Neural crest cell (in vitro differentiated cells): ENCODE results near the gene SEMA5B. TPM values are rescaled to one million over a fixed set of nuclear protein-coding genes. Genes with fewer than 3 reads are reported as not detected.

Experiments used
- DNase-seq: peaks from one replicate; pipeline ENCODE4 v3.0.0; 2021; ENCODE audit warnings: low read depth, mixed read lengths, low spot score
- H3K27ac Mint-ChIP-seq: one replicate; pipeline ENCODE4 v1.8.0; 2021; ENCODE audit warnings: mild to moderate bottlenecking, mixed read lengths; ENCODE audit not compliant: unreplicated experiment
- H3K27me3 Mint-ChIP-seq: 2 replicates; pipeline ENCODE4 v1.8.0; 2021; ENCODE audit warnings: low read depth, mild to moderate bottlenecking, mixed read lengths
- H3K36me3 Mint-ChIP-seq: 2 replicates; pipeline ENCODE4 v1.8.0; 2021; ENCODE audit warnings: low read depth, mild to moderate bottlenecking, mixed read lengths
- H3K4me1 Mint-ChIP-seq: 2 replicates; pipeline ENCODE4 v1.8.0; 2021; ENCODE audit warnings: mixed read lengths
- H3K4me3 Mint-ChIP-seq: one replicate; pipeline ENCODE4 v1.8.0; 2021; ENCODE audit warnings: mild to moderate bottlenecking, mixed read lengths
- H3K9me3 Mint-ChIP-seq: 2 replicates; pipeline ENCODE4 v1.8.0; 2021; ENCODE audit warnings: mixed read lengths
- CTCF ChIP-seq: fragments of 200-600 bp; sonication (generic); conservative IDR thresholded peaks from 2 replicates; pipeline ENCODE4 v1.5.0; 2021; ENCODE audit warnings: antibody characterized with exemption, mild to moderate bottlenecking
- total RNA-seq: library from RNA; stranded (reverse); gene quantifications from 2 replicates; pipeline ENCODE4 v1.2.1, GENCODE V29; 2021

The SEMA5B gene
- total RNA-seq, 1 donor from 2014 or later = 57.3 TPM

- no peak for DNase-seq
- Mint-ChIP-seq H3K4me1 (no peaks in the 10 kb centered on the region), H3K9me3 (no peaks in the 10 kb centered on the region), H3K27ac (no peak overlapping the region), H3K27me3 (no peaks in the 10 kb centered on the region), H3K4me3 (no peak overlapping the region), H3K36me3 (no peaks in the 10 kb centered on the region)
- no peak for TF ChIP-seq CTCF
Observed at GRCh38 chr3:122875547-122876127, 151.9 kb downstream of the SEMA5B start.

- no peak overlapping the region for H3K27ac Mint-ChIP-seq
- no peak overlapping the region for H3K4me3 Mint-ChIP-seq
- TF ChIP-seq CTCF = no peak
- H3K9me3 Mint-ChIP-seq = no peaks in the 10 kb centered on the region
- DNase-seq = no peak
- no peaks in the 10 kb centered on the region for H3K27me3 Mint-ChIP-seq
- H3K4me1 Mint-ChIP-seq = no peaks in the 10 kb centered on the region
- no peaks in the 10 kb centered on the region for H3K36me3 Mint-ChIP-seq
Observed at GRCh38 chr3:122873741-122874515, 153.6 kb downstream of the SEMA5B start.

- Mint-ChIP-seq H3K36me3 (peaks cover 4% of the 10 kb centered on the region), H3K4me3 (no peak overlapping the region), H3K9me3 (no peaks in the 10 kb centered on the region), H3K27me3 (no peaks in the 10 kb centered on the region), H3K27ac (no peak overlapping the region), H3K4me1 (no peaks in the 10 kb centered on the region)
- DNase-seq = no peak
- TF ChIP-seq CTCF = no peak
Observed at GRCh38 chr3:122868322-122868721, 159.2 kb downstream of the SEMA5B start.

GRCh38 chr3:122864498-122864897 is 163.1 kb downstream of the SEMA5B start:
- no peaks in the 10 kb centered on the region for H3K9me3 Mint-ChIP-seq
- TF ChIP-seq CTCF = no peak
- no peak overlapping the region for H3K4me3 Mint-ChIP-seq
- no peak overlapping the region for H3K27ac Mint-ChIP-seq
- H3K27me3 Mint-ChIP-seq = no peaks in the 10 kb centered on the region
- DNase-seq = no peak
- H3K36me3 Mint-ChIP-seq = peaks cover 4% of the 10 kb centered on the region
- H3K4me1 Mint-ChIP-seq = no peaks in the 10 kb centered on the region

GRCh38 chr3:122862381-122862780 is 165.2 kb downstream of the SEMA5B start:
- Mint-ChIP-seq H3K36me3 (no peaks in the 10 kb centered on the region), H3K9me3 (no peaks in the 10 kb centered on the region), H3K4me1 (no peaks in the 10 kb centered on the region), H3K27ac (no peak overlapping the region), H3K4me3 (no peak overlapping the region), H3K27me3 (no peaks in the 10 kb centered on the region)
- DNase-seq = no peak
- TF ChIP-seq CTCF = no peak

Other genes starting within 250 kb of the SEMA5B start
- gene HSPBAP1, start 233.9 kb downstream of the SEMA5B start, total RNA-seq = 9.9 and 10.9 TPM in 2 replicates
- 16.4 and 16.6 TPM in 2 replicates for gene SLC49A4, start 232.7 kb downstream of the SEMA5B start, total RNA-seq
- 14.2 and 17.7 TPM in 2 replicates for gene PDIA5, start 39.3 kb upstream of the SEMA5B start, total RNA-seq
- 15.4 and 16.2 TPM in 2 replicates for gene SEC22A, start 174.2 kb upstream of the SEMA5B start, total RNA-seq